HepG2 (cell line): ENCODE results near the gene UCN2. TPM values are rescaled to one million over a fixed set of nuclear protein-coding genes. Genes with fewer than 3 reads are reported as not detected.

Source experiments
- KAT8 ChIP-seq: IDR thresholded peaks from 2 replicates; pipeline ENCODE4 v1.6.1; 2016; ENCODE audit warnings: missing genetic modification reagents, missing compliant biosample characterization
- MAFK ChIP-seq, 2 experiments: IDR thresholded peaks in 1 of 2; conservative IDR thresholded peaks in 1 of 2; 2 replicates each; pipeline ENCODE4 v1.6.1; 2011; ENCODE audit warnings: improper control_type of control experiment in 2 of 2, low read length in 2 of 2
- PHF21A ChIP-seq: sonication (generic); formaldehyde crosslinking; IDR thresholded peaks from 2 replicates; pipeline ENCODE4 v1.5.0; 2020; ENCODE audit warnings: mild to moderate bottlenecking, missing genetic modification reagents
- TCF7L2 ChIP-seq: IDR thresholded peaks from 2 replicates; pipeline ENCODE4 v1.6.1; 2011; ENCODE audit warnings: mild to moderate bottlenecking, low read depth, low read length, moderate library complexity
- TGIF2 ChIP-seq: IDR thresholded peaks from 2 replicates; pipeline ENCODE4 v1.6.1; 2016; ENCODE audit warnings: control low read depth, missing compliant biosample characterization
- TOE1 ChIP-seq: sonication (generic); formaldehyde crosslinking; IDR thresholded peaks from 2 replicates; pipeline ENCODE4 v1.4.0; 2020; ENCODE audit warnings: mild to moderate bottlenecking, missing genetic modification reagents
- ZEB1 ChIP-seq: IDR thresholded peaks from 2 replicates; pipeline ENCODE4 v1.6.1; 2012; ENCODE audit warnings: mild to moderate bottlenecking, low read depth, inconsistent platforms; ENCODE audit not compliant: insufficient replicate concordance
- ZNF44 ChIP-seq: sonication (generic); formaldehyde crosslinking; IDR thresholded peaks from 2 replicates; pipeline ENCODE4 v1.5.1; 2020; ENCODE audit warnings: mild to moderate bottlenecking, missing genetic modification reagents
- ZNF557 ChIP-seq: sonication (generic); formaldehyde crosslinking; IDR thresholded peaks from 2 replicates; pipeline ENCODE4 v1.4.0; 2020; ENCODE audit warnings: missing genetic modification reagents
- ZNF672 ChIP-seq: sonication (generic); formaldehyde crosslinking; IDR thresholded peaks from 2 replicates; pipeline ENCODE4 v1.8.1; 2022; ENCODE audit warnings: missing genetic modification reagents
- polyA plus RNA-seq, 8 experiments: library from polyadenylated mRNA; depleted of rRNA in 3 of 8; stranded (reverse) in 7 of 8; unstranded in 1 of 8; fragments of >200 nt; fragmentation: Illumina TruSeq in 4 of 8; extraction: Trizol in 4 of 8; gene quantifications; 2 replicates each; pipeline versions ENCODE4 v1.2.1 to v1.2.3, GENCODE V29; 2011 to 2016; ENCODE audit warnings: low read depth in 4 of 8, missing spikeins in 1 of 8, mixed read lengths in 1 of 8; ENCODE audit not compliant: insufficient read depth in 1 of 8
- total RNA-seq, 5 experiments: library from RNA; depleted of rRNA; stranded (reverse); fragments of >200 nt; fragmentation: Illumina TruSeq; extraction: Trizol; gene quantifications; 2 replicates each; pipeline ENCODE4 v1.2.3, GENCODE V29; 2016; ENCODE audit warnings: low read depth in 1 of 5
- TF ChIP-seq, protein P1 (sequence below), 2 experiments: sonication (generic) in 1 of 2; formaldehyde crosslinking in 1 of 2; IDR thresholded peaks; 2 replicates each; pipeline versions ENCODE4 v1.4.0 to v1.6.1; 2016 to 2020; ENCODE audit warnings: borderline replicate concordance in 1 of 2, low read depth in 1 of 2, mild to moderate bottlenecking in 1 of 2, missing genetic modification reagents in 1 of 2
- TF ChIP-seq, protein P2 (sequence below), 2 experiments: IDR thresholded peaks; 2 replicates each; pipeline ENCODE4 v1.6.1; 2011 to 2012; ENCODE audit warnings: low read length in 2 of 2, borderline replicate concordance in 1 of 2, low read depth in 1 of 2, mild to moderate bottlenecking in 1 of 2, moderate library complexity in 1 of 2
- TF ChIP-seq, protein P3 (sequence below): sonication (generic); formaldehyde crosslinking; conservative IDR thresholded peaks from 2 replicates; pipeline ENCODE4 v1.4.0; 2020; ENCODE audit warnings: missing genetic modification reagents
- TF ChIP-seq, protein P4 (sequence below): IDR thresholded peaks from 2 replicates; pipeline ENCODE4 v1.6.1; 2018; ENCODE audit warnings: missing genetic modification reagents
- TF ChIP-seq, protein P5 (sequence below): sonication (generic); formaldehyde crosslinking; IDR thresholded peaks from 2 replicates; pipeline ENCODE4 v1.4.0; 2020; ENCODE audit warnings: low read depth, mild to moderate bottlenecking, missing genetic modification reagents

Gene UCN2
- total and polyA plus RNA-seq, 2 of the 13 experiments (the other 11 are each of a cell fraction or from before 2014, with no cell fraction given): 0.07 to 1.5 TPM

DNA sequence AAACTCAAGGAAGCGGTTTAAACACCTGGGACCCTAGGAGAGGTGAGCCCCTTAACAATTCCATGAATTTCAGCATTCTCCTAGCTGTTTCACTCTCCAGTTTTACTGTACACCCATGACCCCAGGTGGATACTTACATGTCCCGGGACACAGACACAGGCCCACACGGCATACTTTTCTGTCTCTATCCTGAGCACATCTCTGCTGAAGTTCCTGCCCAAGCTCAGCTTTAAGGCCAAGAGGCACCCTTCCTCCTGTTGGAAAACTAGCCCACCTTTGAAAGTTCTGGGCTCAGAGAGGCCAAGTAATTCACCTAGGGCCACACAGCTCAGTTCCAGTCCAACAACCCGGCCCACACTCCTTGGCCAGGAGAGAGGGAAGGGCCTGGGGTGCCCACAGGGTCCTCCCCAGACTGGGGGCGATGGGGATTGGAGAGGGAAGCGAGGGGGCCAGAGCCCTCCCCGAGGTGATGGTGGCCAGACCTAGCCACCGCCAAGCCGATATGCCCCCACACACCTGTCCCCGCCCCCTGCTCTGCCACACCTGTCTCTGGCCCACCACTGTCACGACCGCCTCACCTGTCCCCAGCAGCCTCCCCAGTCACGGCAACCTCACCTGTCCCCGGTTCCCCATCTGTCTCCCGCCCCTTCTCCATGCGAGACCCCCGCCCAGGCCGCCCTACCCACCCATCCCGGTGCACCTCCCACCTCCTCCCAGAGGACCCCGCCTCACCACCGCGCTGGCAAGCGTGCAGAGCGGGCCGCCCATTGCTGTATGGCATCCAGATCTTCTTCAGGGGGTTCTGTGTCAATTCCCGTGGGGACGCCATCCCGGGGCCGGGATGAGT is 7.4 kb downstream of the UCN2 start (continued):
- TF ChIP-seq, protein P1, sequence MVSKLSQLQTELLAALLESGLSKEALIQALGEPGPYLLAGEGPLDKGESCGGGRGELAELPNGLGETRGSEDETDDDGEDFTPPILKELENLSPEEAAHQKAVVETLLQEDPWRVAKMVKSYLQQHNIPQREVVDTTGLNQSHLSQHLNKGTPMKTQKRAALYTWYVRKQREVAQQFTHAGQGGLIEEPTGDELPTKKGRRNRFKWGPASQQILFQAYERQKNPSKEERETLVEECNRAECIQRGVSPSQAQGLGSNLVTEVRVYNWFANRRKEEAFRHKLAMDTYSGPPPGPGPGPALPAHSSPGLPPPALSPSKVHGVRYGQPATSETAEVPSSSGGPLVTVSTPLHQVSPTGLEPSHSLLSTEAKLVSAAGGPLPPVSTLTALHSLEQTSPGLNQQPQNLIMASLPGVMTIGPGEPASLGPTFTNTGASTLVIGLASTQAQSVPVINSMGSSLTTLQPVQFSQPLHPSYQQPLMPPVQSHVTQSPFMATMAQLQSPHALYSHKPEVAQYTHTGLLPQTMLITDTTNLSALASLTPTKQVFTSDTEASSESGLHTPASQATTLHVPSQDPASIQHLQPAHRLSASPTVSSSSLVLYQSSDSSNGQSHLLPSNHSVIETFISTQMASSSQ (IDR thresholded peaks at IDR 0.05; ENCODE audit: low read depth): no peak
- TF ChIP-seq, protein P1 (CRISPR knock-in tag; IDR thresholded peaks at IDR 0.05; ENCODE audit: borderline replicate concordance): no peak
- TF ChIP-seq, protein P2, sequence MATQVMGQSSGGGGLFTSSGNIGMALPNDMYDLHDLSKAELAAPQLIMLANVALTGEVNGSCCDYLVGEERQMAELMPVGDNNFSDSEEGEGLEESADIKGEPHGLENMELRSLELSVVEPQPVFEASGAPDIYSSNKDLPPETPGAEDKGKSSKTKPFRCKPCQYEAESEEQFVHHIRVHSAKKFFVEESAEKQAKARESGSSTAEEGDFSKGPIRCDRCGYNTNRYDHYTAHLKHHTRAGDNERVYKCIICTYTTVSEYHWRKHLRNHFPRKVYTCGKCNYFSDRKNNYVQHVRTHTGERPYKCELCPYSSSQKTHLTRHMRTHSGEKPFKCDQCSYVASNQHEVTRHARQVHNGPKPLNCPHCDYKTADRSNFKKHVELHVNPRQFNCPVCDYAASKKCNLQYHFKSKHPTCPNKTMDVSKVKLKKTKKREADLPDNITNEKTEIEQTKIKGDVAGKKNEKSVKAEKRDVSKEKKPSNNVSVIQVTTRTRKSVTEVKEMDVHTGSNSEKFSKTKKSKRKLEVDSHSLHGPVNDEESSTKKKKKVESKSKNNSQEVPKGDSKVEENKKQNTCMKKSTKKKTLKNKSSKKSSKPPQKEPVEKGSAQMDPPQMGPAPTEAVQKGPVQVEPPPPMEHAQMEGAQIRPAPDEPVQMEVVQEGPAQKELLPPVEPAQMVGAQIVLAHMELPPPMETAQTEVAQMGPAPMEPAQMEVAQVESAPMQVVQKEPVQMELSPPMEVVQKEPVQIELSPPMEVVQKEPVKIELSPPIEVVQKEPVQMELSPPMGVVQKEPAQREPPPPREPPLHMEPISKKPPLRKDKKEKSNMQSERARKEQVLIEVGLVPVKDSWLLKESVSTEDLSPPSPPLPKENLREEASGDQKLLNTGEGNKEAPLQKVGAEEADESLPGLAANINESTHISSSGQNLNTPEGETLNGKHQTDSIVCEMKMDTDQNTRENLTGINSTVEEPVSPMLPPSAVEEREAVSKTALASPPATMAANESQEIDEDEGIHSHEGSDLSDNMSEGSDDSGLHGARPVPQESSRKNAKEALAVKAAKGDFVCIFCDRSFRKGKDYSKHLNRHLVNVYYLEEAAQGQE (IDR thresholded peaks at IDR 0.05; ENCODE audit: borderline replicate concordance in 1 of 2, low read depth in 1 of 2, low read length in 2 of 2): peak in 1 of 2 experiments; percentile 42; a peak in 1 of 4 replicates
- no peak for TF ChIP-seq TGIF2 (CRISPR knock-in tag)
- peak; percentile 28 for TF ChIP-seq ZEB1
- TF ChIP-seq ZNF44 (CRISPR knock-in tag): no peak
- TF ChIP-seq ZNF672: no peak
- TF ChIP-seq, protein P3, sequence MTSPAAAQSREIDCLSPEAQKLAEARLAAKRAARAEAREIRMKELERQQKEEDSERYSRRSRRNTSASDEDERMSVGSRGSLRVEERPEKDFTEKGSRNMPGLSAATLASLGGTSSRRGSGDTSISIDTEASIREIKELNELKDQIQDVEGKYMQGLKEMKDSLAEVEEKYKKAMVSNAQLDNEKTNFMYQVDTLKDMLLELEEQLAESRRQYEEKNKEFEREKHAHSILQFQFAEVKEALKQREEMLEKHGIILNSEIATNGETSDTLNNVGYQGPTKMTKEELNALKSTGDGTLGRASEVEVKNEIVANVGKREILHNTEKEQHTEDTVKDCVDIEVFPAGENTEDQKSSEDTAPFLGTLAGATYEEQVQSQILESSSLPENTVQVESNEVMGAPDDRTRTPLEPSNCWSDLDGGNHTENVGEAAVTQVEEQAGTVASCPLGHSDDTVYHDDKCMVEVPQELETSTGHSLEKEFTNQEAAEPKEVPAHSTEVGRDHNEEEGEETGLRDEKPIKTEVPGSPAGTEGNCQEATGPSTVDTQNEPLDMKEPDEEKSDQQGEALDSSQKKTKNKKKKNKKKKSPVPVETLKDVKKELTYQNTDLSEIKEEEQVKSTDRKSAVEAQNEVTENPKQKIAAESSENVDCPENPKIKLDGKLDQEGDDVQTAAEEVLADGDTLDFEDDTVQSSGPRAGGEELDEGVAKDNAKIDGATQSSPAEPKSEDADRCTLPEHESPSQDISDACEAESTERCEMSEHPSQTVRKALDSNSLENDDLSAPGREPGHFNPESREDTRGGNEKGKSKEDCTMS (CRISPR knock-in tag): no peak
- no peak for TF ChIP-seq TOE1 (CRISPR knock-in tag)
- no peak for TF ChIP-seq KAT8 (CRISPR knock-in tag)
- no peak for TF ChIP-seq PHF21A (CRISPR knock-in tag)
- TF ChIP-seq, protein P4, sequence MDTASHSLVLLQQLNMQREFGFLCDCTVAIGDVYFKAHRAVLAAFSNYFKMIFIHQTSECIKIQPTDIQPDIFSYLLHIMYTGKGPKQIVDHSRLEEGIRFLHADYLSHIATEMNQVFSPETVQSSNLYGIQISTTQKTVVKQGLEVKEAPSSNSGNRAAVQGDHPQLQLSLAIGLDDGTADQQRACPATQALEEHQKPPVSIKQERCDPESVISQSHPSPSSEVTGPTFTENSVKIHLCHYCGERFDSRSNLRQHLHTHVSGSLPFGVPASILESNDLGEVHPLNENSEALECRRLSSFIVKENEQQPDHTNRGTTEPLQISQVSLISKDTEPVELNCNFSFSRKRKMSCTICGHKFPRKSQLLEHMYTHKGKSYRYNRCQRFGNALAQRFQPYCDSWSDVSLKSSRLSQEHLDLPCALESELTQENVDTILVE: no peak
- no peak for TF ChIP-seq ZNF557 (CRISPR knock-in tag)
- TF ChIP-seq, protein P5, sequence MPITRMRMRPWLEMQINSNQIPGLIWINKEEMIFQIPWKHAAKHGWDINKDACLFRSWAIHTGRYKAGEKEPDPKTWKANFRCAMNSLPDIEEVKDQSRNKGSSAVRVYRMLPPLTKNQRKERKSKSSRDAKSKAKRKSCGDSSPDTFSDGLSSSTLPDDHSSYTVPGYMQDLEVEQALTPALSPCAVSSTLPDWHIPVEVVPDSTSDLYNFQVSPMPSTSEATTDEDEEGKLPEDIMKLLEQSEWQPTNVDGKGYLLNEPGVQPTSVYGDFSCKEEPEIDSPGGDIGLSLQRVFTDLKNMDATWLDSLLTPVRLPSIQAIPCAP (CRISPR knock-in tag): no peak
- TF ChIP-seq TCF7L2: no peak
- no peak for TF ChIP-seq MAFK (conservative IDR thresholded peaks at IDR 0.05 in 1 of 2, IDR thresholded peaks at IDR 0.05 in 1 of 2; ENCODE audit: low read length in 2 of 2)
